GM18507 (cell line): Measurements from ENCODE around the gene CDYL.

ENCODE experiments used
- DNase-seq: peaks from one replicate; pipeline ENCODE4 v3.0.0; 2011; ENCODE audit warnings: low read depth; ENCODE audit not compliant: insufficient read length; ENCODE audit errors: extremely low spot score
- FAIRE-seq: peaks from 2 replicates; lab custom pipeline; 2011; peaks lifted over from hg19 to GRCh38; lab: Jason Lieb, UNC

The CDYL gene

GRCh38 chr6:4800662-4801061 lies 24.5 kb downstream of the CDYL start:
- DNase-seq (no peak), FAIRE-seq (peak; percentile 46)

GRCh38 chr6:4801491-4802110 lies 25.4 kb downstream of the CDYL start:
- FAIRE-seq (peak; percentile 79), DNase-seq (no peak)

GRCh38 chr6:4802312-4802935 lies 26.2 kb downstream of the CDYL start:
- peak; percentile 78 for FAIRE-seq

GRCh38 chr6:4803343-4803744 lies 27.1 kb downstream of the CDYL start:
- DNase-seq, result no peak
- no peak for FAIRE-seq

More at GRCh38 chr6:4802312-4802935, 26.2 kb downstream of the CDYL start:
- no peak for DNase-seq

GRCh38 chr6:4804095-4804494 lies 27.9 kb downstream of the CDYL start:
- FAIRE-seq (no peak), DNase-seq (no peak)

- no peak for DNase-seq
- no peak for FAIRE-seq
These were observed 29.5 kb downstream of the CDYL start for GRCh38 chr6:4805553-4806336.

GRCh38 chr6:4806337-4806725 lies 30.1 kb downstream of the CDYL start:
- FAIRE-seq (no peak), DNase-seq (no peak)

- FAIRE-seq (no peak), DNase-seq (no peak)
These were observed 30.6 kb downstream of the CDYL start for GRCh38 chr6:4806791-4807190.

GRCh38 chr6:4808396-4808795 lies 32.2 kb downstream of the CDYL start:
- DNase-seq, result no peak
- no peak for FAIRE-seq

GRCh38 chr6:4809999-4810918 lies 34.1 kb downstream of the CDYL start:
- FAIRE-seq, result no peak
- no peak for DNase-seq

GRCh38 chr6:4812068-4812467 lies 35.9 kb downstream of the CDYL start:
- FAIRE-seq, result no peak
- DNase-seq, result no peak

- FAIRE-seq (no peak), DNase-seq (no peak)
These were observed 36.9 kb downstream of the CDYL start for GRCh38 chr6:4813055-4813454.

GRCh38 chr6:4814212-4814611 lies 38.0 kb downstream of the CDYL start:
- DNase-seq (no peak), FAIRE-seq (peak; percentile 21)

- FAIRE-seq (no peak), DNase-seq (no peak)
These were observed 38.8 kb downstream of the CDYL start for GRCh38 chr6:4814987-4815386.

GRCh38 chr6:4815584-4815983 lies 39.4 kb downstream of the CDYL start:
- no peak for DNase-seq
- no peak for FAIRE-seq

GRCh38 chr6:4816904-4817303 lies 40.7 kb downstream of the CDYL start:
- no peak for FAIRE-seq

GRCh38 chr6:4817551-4817950 lies 41.3 kb downstream of the CDYL start:
- FAIRE-seq (no peak), DNase-seq (no peak)

More at GRCh38 chr6:4816904-4817303, 40.7 kb downstream of the CDYL start:
- DNase-seq, result no peak

- no peak for FAIRE-seq
These were observed 42.2 kb downstream of the CDYL start for GRCh38 chr6:4818272-4818938.

GRCh38 chr6:4819706-4820283 lies 43.6 kb downstream of the CDYL start:
- DNase-seq (no peak), FAIRE-seq (no peak)

More at GRCh38 chr6:4818272-4818938, 42.2 kb downstream of the CDYL start:
- DNase-seq, result no peak
